GM23338 (cell line): ENCODE results near the gene CABP4. TPM values are rescaled to one million over a fixed set of nuclear protein-coding genes. Genes with fewer than 3 reads are reported as not detected.

ENCODE experiments used
- ATAC-seq: fragments of 200-7000 bp; cut with Tn5 transposase; 3 replicates; pipeline ENCODE4 v1.9.1; 2020
- DNase-seq: peaks from one replicate; pipeline ENCODE4 v3.0.0-alpha.2; 2015; ENCODE audit warnings: low spot score
- H2AFZ ChIP-seq: fragments of 200-600 bp; sonication (generic); 2 replicates; pipeline ENCODE4 v1.8.0; 2016; ENCODE audit warnings: antibody characterized with exemption, mild to moderate bottlenecking, moderate library complexity
- H3F3A ChIP-seq: fragments of 200-600 bp; sonication (generic); replicated peaks from 2 replicates; pipeline ENCODE4 v1.8.0; 2017; ENCODE audit warnings: antibody characterized with exemption, mixed run types, low read depth
- H3K27ac ChIP-seq: fragments of 200-600 bp; sonication (generic); 2 replicates; pipeline ENCODE4 v1.6.1; 2016; ENCODE audit warnings: low read depth
- H3K27me3 ChIP-seq: fragments of 200-600 bp; sonication (generic); 2 replicates; pipeline ENCODE4 v1.8.0; 2016; ENCODE audit warnings: mild to moderate bottlenecking, mixed run types, moderate library complexity; ENCODE audit not compliant: insufficient read depth
- H3K36me3 ChIP-seq: fragments of 200-600 bp; sonication (generic); 2 replicates; pipeline ENCODE4 v1.8.0; 2016; ENCODE audit warnings: mild to moderate bottlenecking; ENCODE audit not compliant: insufficient read depth
- H3K4me1 ChIP-seq: fragments of 200-600 bp; sonication (generic); 2 replicates; pipeline ENCODE4 v1.8.0; 2016; ENCODE audit warnings: mild to moderate bottlenecking, moderate library complexity; ENCODE audit not compliant: insufficient read depth
- H3K4me2 ChIP-seq: fragments of 200-600 bp; sonication (generic); 2 replicates; pipeline ENCODE4 v1.7.1; 2017; ENCODE audit warnings: mixed run types
- H3K4me3 ChIP-seq: fragments of 200-600 bp; sonication (generic); 2 replicates; pipeline ENCODE4 v1.6.1; 2016; ENCODE audit warnings: mixed run types
- H3K79me2 ChIP-seq: fragments of 200-600 bp; sonication (generic); replicated peaks from 2 replicates; pipeline ENCODE4 v1.8.0; 2017; ENCODE audit warnings: mild to moderate bottlenecking; ENCODE audit not compliant: insufficient read depth
- H3K9me2 ChIP-seq: fragments of 200-600 bp; sonication (generic); 2 replicates; pipeline ENCODE4 v1.8.0; 2017; ENCODE audit not compliant: insufficient read depth
- H4K20me1 ChIP-seq: fragments of 200-600 bp; sonication (generic); replicated peaks from 2 replicates; pipeline ENCODE4 v1.8.0; 2017; ENCODE audit warnings: mild to moderate bottlenecking; ENCODE audit not compliant: insufficient read depth
- H3K27ac Mint-ChIP-seq: 2 replicates; pipeline ENCODE4 v1.8.0; 2020; ENCODE audit warnings: inconsistent platforms, mild to moderate bottlenecking, moderate library complexity, mixed read lengths
- H3K27me3 Mint-ChIP-seq: 3 replicates; pipeline ENCODE4 v1.8.0; 2022; ENCODE audit warnings: low read depth, mild to moderate bottlenecking, moderate library complexity, mixed read lengths, inconsistent platforms; ENCODE audit not compliant: insufficient read depth, poor library complexity
- H3K36me3 Mint-ChIP-seq: 3 replicates; pipeline ENCODE4 v1.8.0; 2021; ENCODE audit warnings: low read depth, mild to moderate bottlenecking, inconsistent platforms, moderate library complexity, mixed read lengths
- H3K4me1 Mint-ChIP-seq: 3 replicates; pipeline ENCODE4 v1.8.0; 2020; ENCODE audit warnings: mild to moderate bottlenecking, inconsistent platforms, mixed read lengths
- H3K4me3 Mint-ChIP-seq: 3 replicates; pipeline ENCODE4 v1.8.0; 2021; ENCODE audit warnings: moderate library complexity, mild to moderate bottlenecking, inconsistent platforms, mixed read lengths
- H3K9me3 Mint-ChIP-seq: 3 replicates; pipeline ENCODE4 v1.8.0; 2020; ENCODE audit warnings: moderate library complexity, mild to moderate bottlenecking, inconsistent platforms, mixed read lengths
- CREB1 ChIP-seq: fragments of 250-450 bp; sonication (Bioruptor Pico); IDR thresholded peaks from 2 replicates; pipeline ENCODE4 v1.5.0; 2020; ENCODE audit warnings: low read depth, mild to moderate bottlenecking, moderate library complexity
- CTCF ChIP-seq, 2 experiments: fragments of 200-600 bp in 1 of 2; sonication (generic) in 1 of 2; conservative IDR thresholded peaks; 2 replicates each; pipeline versions ENCODE4 v1.5.1 to v1.6.1; 2016 to 2017; ENCODE audit warnings: antibody characterized with exemption in 2 of 2, low read depth in 2 of 2, mild to moderate bottlenecking in 2 of 2, moderate library complexity in 1 of 2
- ETS1 ChIP-seq: IDR thresholded peaks from 2 replicates; pipeline ENCODE4 v1.6.1; 2016; ENCODE audit warnings: antibody characterized with exemption
- EZH2 ChIP-seq: fragments of 200-600 bp; sonication (generic); IDR thresholded peaks from one replicate; pipeline ENCODE4 v1.8.0; 2017; ENCODE audit warnings: antibody characterized with exemption, mild to moderate bottlenecking, low read depth; ENCODE audit not compliant: unreplicated experiment
- EZH2phosphoT487 ChIP-seq: fragments of 200-600 bp; sonication (generic); IDR thresholded peaks from one replicate; pipeline ENCODE4 v1.8.1; 2018; ENCODE audit warnings: antibody characterized with exemption; ENCODE audit not compliant: unreplicated experiment
- JUNB ChIP-seq: IDR thresholded peaks from one replicate; pipeline ENCODE4 v1.6.1; 2016; ENCODE audit warnings: antibody characterized with exemption; ENCODE audit not compliant: unreplicated experiment
- NANOG ChIP-seq: IDR thresholded peaks from 2 replicates; pipeline ENCODE4 v1.6.1; 2016; ENCODE audit warnings: antibody characterized with exemption, borderline replicate concordance
- POLR2AphosphoS5 ChIP-seq: IDR thresholded peaks from 2 replicates; pipeline ENCODE4 v1.6.1; 2016; ENCODE audit warnings: antibody characterized with exemption, low read depth
- REST ChIP-seq: IDR thresholded peaks from one replicate; pipeline ENCODE4 v1.6.1; 2018; ENCODE audit warnings: antibody characterized with exemption; ENCODE audit not compliant: unreplicated experiment
- STAT1 ChIP-seq: IDR thresholded peaks from one replicate; pipeline ENCODE4 v1.6.1; 2016; ENCODE audit warnings: antibody characterized with exemption; ENCODE audit not compliant: unreplicated experiment
- ZNF114 ChIP-seq: fragments of 250-450 bp; sonication (Bioruptor Pico); IDR thresholded peaks from 2 replicates; pipeline ENCODE4 v1.5.0; 2020; ENCODE audit warnings: mild to moderate bottlenecking, moderate library complexity
- ZNF331 ChIP-seq: fragments of 250-450 bp; sonication (Bioruptor Pico); IDR thresholded peaks from 2 replicates; pipeline ENCODE4 v1.5.0; 2020; ENCODE audit warnings: low read depth, mild to moderate bottlenecking, moderate library complexity
- ZNF462 ChIP-seq: fragments of 250-450 bp; sonication (Bioruptor Pico); IDR thresholded peaks from 2 replicates; pipeline ENCODE4 v1.5.0; 2020; ENCODE audit warnings: mild to moderate bottlenecking, moderate library complexity
- polyA plus RNA-seq: library from polyadenylated mRNA; unstranded; fragments of >200 nt; fragmentation: Nextera tagmentation; extraction: Ambion mirVana; gene quantifications from 2 replicates; pipeline ENCODE4 v1.2.1, GENCODE V29; 2016
- total RNA-seq: library from RNA; depleted of rRNA; stranded (reverse); fragments of >200 nt; shearing (Covaris generic); gene quantifications from 2 replicates; pipeline ENCODE4 v1.2.3, GENCODE V29; 2014

The CABP4 gene
- total and polyA plus RNA-seq, 2 experiments from 2014 or later = 0.28 TPM; not detected in 1

- TF ChIP-seq ETS1 (no peak), NANOG (no peak), CTCF (conservative IDR thresholded peaks at IDR 0.05; ENCODE audit: low read depth in 2 of 2) (no peak), EZH2 (no peak), POLR2AphosphoS5 (no peak), STAT1 (no peak), CREB1 (CRISPR knock-in tag) (no peak), JUNB (no peak), REST (no peak), ZNF114 (CRISPR knock-in tag) (no peak), ZNF331 (no peak), EZH2phosphoT487 (no peak), ZNF462 (CRISPR knock-in tag) (no peak)
- DNase-seq = no peak
These were observed 28.9 kb downstream of the CABP4 start for GRCh38 chr11:67483831-67484665.

More at GRCh38 chr11:67483831-67484665, 28.9 kb downstream of the CABP4 start:
- Mint-ChIP-seq H3K27me3 (peaks cover 22% of the 10 kb centered on the region), H3K27ac (no peak overlapping the region), H3K9me3 (peaks cover 4% of the 10 kb centered on the region; the same call in 2 of the 3 replicates), H3K4me1 (peaks cover 23% of the 10 kb centered on the region), H3K36me3 (peaks cover 10% of the 10 kb centered on the region; the same call in 1 of the 3 replicates), H3K4me3 (peak overlapping the region; percentile 84)
- no peak overlapping the region for H2AFZ ChIP-seq
- H3K4me2 ChIP-seq = peak overlapping the region; percentile 17
- no peaks in the 10 kb centered on the region for H3K9me2 ChIP-seq
- no peaks in the 10 kb centered on the region for H3K36me3 ChIP-seq
- H3K27ac ChIP-seq = no peak overlapping the region
- ATAC-seq = no peak
- no peaks in the 10 kb centered on the region; the same call in 1 of the 2 replicates for H3K4me1 ChIP-seq
- H3K79me2 ChIP-seq = no peaks in the 10 kb centered on the region
- peak overlapping the region; percentile 52 for H3K4me3 ChIP-seq
- peaks cover 8% of the 10 kb centered on the region for H3K27me3 ChIP-seq
- H3F3A ChIP-seq = no peaks in the 10 kb centered on the region
- H4K20me1 ChIP-seq = no peaks in the 10 kb centered on the region; the same call in 1 of the 2 replicates
